ENCODE results near the gene BDNF.

The BDNF gene

DNA sequence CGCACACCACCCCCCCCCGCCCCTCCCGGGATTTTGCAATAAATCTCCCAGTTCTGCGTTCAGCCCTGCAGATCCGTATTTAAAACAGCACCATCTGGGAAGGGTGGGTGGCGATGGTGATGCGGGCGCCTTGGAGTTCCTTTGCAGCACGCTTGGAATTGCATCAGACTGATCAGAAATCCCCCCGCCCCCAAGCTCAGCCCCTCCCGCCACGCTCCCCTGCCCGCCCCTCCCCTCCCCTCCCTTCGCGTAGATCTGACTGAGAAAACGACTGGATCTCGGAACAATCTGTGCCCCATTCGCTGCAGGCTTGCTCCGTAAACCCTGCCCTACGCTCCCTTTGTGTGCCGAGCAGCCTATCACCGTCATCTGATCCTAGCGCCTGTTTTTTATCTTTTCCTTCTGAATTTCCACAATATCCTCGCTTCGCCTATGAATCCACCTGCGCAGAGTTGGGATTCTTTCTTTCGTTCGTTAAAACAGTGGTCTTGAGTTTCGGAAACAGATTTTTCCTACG lies 18.1 kb upstream of the BDNF start:
- H2BK5ac ChIP-seq (ENCODE audit: low read depth, low read length, poor library complexity, severe bottlenecking), result no peak overlapping the region
- no peak overlapping the region for H2AFZ ChIP-seq (ENCODE audit: low read depth, low read length)
- peak overlapping the region; percentile 41 for H2AK5ac ChIP-seq (ENCODE audit: low read length, severe bottlenecking)
- peak overlapping the region in 1 of 2 experiments; percentile 42 for H2BK12ac ChIP-seq (ENCODE audit: low read length in 2 of 2)
- peak overlapping the region; percentile 81 to 97 for H3K4ac ChIP-seq (ENCODE audit: low read depth in 1 of 2, low read length in 2 of 2)
- no peaks in the 10 kb centered on the region for H3K36me3 ChIP-seq (ENCODE audit: control insufficient read depth in 1 of 2, insufficient read depth in 2 of 2, low read depth in 1 of 2, low read length in 2 of 2)
- peaks cover 21% of the 10 kb centered on the region for H3K4me1 ChIP-seq (ENCODE audit: control insufficient read depth, insufficient read depth, low read depth, low read length)
- peak overlapping the region; percentile 69 to 88 for H3K4me3 ChIP-seq (ENCODE audit: insufficient read depth in 1 of 2, low read depth in 1 of 2, low read length in 2 of 2)
- H4K8ac ChIP-seq (ENCODE audit: low read length), result peak overlapping the region; percentile 98
- no peak overlapping the region for H4K91ac ChIP-seq (ENCODE audit: low read length)
- peak; percentile 95 for DNase-seq
- peaks cover 18 to 37% of the 10 kb centered on the region in 2 experiments for H3K27me3 ChIP-seq (ENCODE audit: control insufficient read depth in 1 of 2, insufficient read depth in 1 of 2, low read length in 2 of 2)
- H3K23ac ChIP-seq (ENCODE audit: low read length in 2 of 2), result no peak overlapping the region
- H3K14ac ChIP-seq (ENCODE audit: low read length in 2 of 2), result peak overlapping the region in 1 of 2 experiments; percentile 90
- H2BK120ac ChIP-seq (ENCODE audit: low read depth, low read length), result peak overlapping the region; percentile 97
- H2BK15ac ChIP-seq (ENCODE audit: low read depth, poor library complexity, severe bottlenecking), result no peak overlapping the region
- peak overlapping the region; percentile 91 for H3K9ac ChIP-seq (ENCODE audit: low read length)
- no peaks in the 10 kb centered on the region for H3K79me1 ChIP-seq (replicated peaks; ENCODE audit: low read length, poor library complexity, severe bottlenecking)
- no peaks in the 10 kb centered on the region for H3K9me3 ChIP-seq (ENCODE audit: control insufficient read depth, low read length)
- WGBS, result under 1% methylated on average over 23 of the region's 30 CpGs
- H3K27ac ChIP-seq (ENCODE audit: low read length, poor library complexity, severe bottlenecking), result peak overlapping the region; percentile 87
- H3K4me2 ChIP-seq (ENCODE audit: low read length, poor library complexity, severe bottlenecking), result peak overlapping the region; percentile 100
- peak overlapping the region; percentile 96 to 98 for H3K18ac ChIP-seq (ENCODE audit: low read depth in 1 of 2, low read length in 2 of 2)

- peak overlapping the region; percentile 62 to 78 for H3K4ac ChIP-seq (ENCODE audit: low read depth in 1 of 2, low read length in 2 of 2)
Measured at GRCh38 chr11:27717801-27718229, 17.6 kb upstream of the BDNF start.

DNA sequence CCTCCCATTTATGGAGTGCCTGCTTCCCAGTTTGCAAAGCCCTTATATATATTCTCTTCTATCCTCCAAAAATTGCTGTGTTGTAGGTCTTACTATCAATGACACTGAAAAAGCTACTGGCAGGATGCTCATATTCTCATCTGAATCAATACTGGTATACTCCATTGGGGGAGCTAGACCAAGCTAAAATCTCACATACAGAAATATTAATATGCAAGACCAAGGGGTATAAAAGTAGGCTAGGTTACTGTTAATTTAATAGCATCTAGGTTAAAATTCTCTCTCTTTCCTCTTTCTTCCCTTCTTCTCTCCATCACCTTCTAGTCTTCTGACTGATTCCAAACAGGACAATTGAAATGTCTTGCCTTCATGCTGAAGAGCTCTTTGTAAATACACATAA lies 17.1 kb upstream of the BDNF start:
- H2AFZ ChIP-seq (ENCODE audit: low read depth, low read length), result no peak overlapping the region
- H2BK5ac ChIP-seq (ENCODE audit: low read depth, low read length, poor library complexity, severe bottlenecking), result no peak overlapping the region
- peak overlapping the region in 1 of 2 experiments; percentile 62 for H3K4ac ChIP-seq (ENCODE audit: low read depth in 1 of 2, low read length in 2 of 2)
- H3K9me3 ChIP-seq (ENCODE audit: control insufficient read depth, low read length), result no peaks in the 10 kb centered on the region
- peak; percentile 58 for DNase-seq
- no peak overlapping the region for H4K91ac ChIP-seq (ENCODE audit: low read length)
- no peak overlapping the region for H3K14ac ChIP-seq (ENCODE audit: low read length in 2 of 2)
- H3K4me3 ChIP-seq (ENCODE audit: insufficient read depth in 1 of 2, low read depth in 1 of 2, low read length in 2 of 2), result peak overlapping the region in 1 of 2 experiments; percentile 88
- no peak overlapping the region for H4K8ac ChIP-seq (ENCODE audit: low read length)
- no peak overlapping the region for H3K27ac ChIP-seq (ENCODE audit: low read length, poor library complexity, severe bottlenecking)
- peaks cover 15 to 30% of the 10 kb centered on the region in 2 experiments for H3K27me3 ChIP-seq (ENCODE audit: control insufficient read depth in 1 of 2, insufficient read depth in 1 of 2, low read length in 2 of 2)
- H3K4me1 ChIP-seq (ENCODE audit: control insufficient read depth, insufficient read depth, low read depth, low read length), result peaks cover 16% of the 10 kb centered on the region
- no peak overlapping the region for H2AK5ac ChIP-seq (ENCODE audit: low read length, severe bottlenecking)
- H3K4me2 ChIP-seq (ENCODE audit: low read length, poor library complexity, severe bottlenecking), result no peak overlapping the region
- peak overlapping the region; percentile 84 for H3K9ac ChIP-seq (ENCODE audit: low read length)
- no peak overlapping the region for H2BK120ac ChIP-seq (ENCODE audit: low read depth, low read length)
- H3K23ac ChIP-seq (ENCODE audit: low read length in 2 of 2), result no peak overlapping the region
- peak overlapping the region in 1 of 2 experiments; percentile 92 for H2BK12ac ChIP-seq (ENCODE audit: low read length in 2 of 2)
- peak overlapping the region in 1 of 2 experiments; percentile 26 for H3K18ac ChIP-seq (ENCODE audit: low read depth in 1 of 2, low read length in 2 of 2)
- H2BK15ac ChIP-seq (ENCODE audit: low read depth, poor library complexity, severe bottlenecking), result no peak overlapping the region
- H3K36me3 ChIP-seq (ENCODE audit: control insufficient read depth in 1 of 2, insufficient read depth in 2 of 2, low read depth in 1 of 2, low read length in 2 of 2), result no peaks in the 10 kb centered on the region
- H3K79me1 ChIP-seq (replicated peaks; ENCODE audit: low read length, poor library complexity, severe bottlenecking), result no peaks in the 10 kb centered on the region

More at GRCh38 chr11:27717801-27718229, 17.6 kb upstream of the BDNF start:
- Histone ChIP-seq H4K8ac (ENCODE audit: low read length) (peak overlapping the region; percentile 45), H3K79me1 (replicated peaks; ENCODE audit: low read length, poor library complexity, severe bottlenecking) (no peaks in the 10 kb centered on the region), H2BK15ac (ENCODE audit: low read depth, poor library complexity, severe bottlenecking) (no peak overlapping the region), H3K4me3 (ENCODE audit: insufficient read depth in 1 of 2, low read depth in 1 of 2, low read length in 2 of 2) (peak overlapping the region in 1 of 2 experiments; percentile 88), H3K27me3 (ENCODE audit: control insufficient read depth in 1 of 2, insufficient read depth in 1 of 2, low read length in 2 of 2) (peaks cover 15 to 31% of the 10 kb centered on the region in 2 experiments), H3K18ac (ENCODE audit: low read depth in 1 of 2, low read length in 2 of 2) (peak overlapping the region; percentile 26 to 50), H3K9me3 (ENCODE audit: control insufficient read depth, low read length) (no peaks in the 10 kb centered on the region), H2AK5ac (ENCODE audit: low read length, severe bottlenecking) (no peak overlapping the region), H3K4me1 (ENCODE audit: control insufficient read depth, insufficient read depth, low read depth, low read length) (peaks cover 18% of the 10 kb centered on the region), H2BK5ac (ENCODE audit: low read depth, low read length, poor library complexity, severe bottlenecking) (no peak overlapping the region), H3K14ac (ENCODE audit: low read length in 2 of 2) (no peak overlapping the region), H4K91ac (ENCODE audit: low read length) (no peak overlapping the region), H2BK12ac (ENCODE audit: low read length in 2 of 2) (peak overlapping the region; percentile 57 to 92), H3K27ac (ENCODE audit: low read length, poor library complexity, severe bottlenecking) (peak overlapping the region; percentile 76), H3K4me2 (ENCODE audit: low read length, poor library complexity, severe bottlenecking) (peak overlapping the region; percentile 89), H3K9ac (ENCODE audit: low read length) (peak overlapping the region; percentile 84), H2BK120ac (ENCODE audit: low read depth, low read length) (no peak overlapping the region), H3K36me3 (ENCODE audit: control insufficient read depth in 1 of 2, insufficient read depth in 2 of 2, low read depth in 1 of 2, low read length in 2 of 2) (no peaks in the 10 kb centered on the region), H3K23ac (ENCODE audit: low read length in 2 of 2) (no peak overlapping the region), H2AFZ (ENCODE audit: low read depth, low read length) (no peak overlapping the region)
- DNase-seq, result peak; percentile 66
- WGBS, result 3% methylated on average over 5 of the region's 8 CpGs

DNA sequence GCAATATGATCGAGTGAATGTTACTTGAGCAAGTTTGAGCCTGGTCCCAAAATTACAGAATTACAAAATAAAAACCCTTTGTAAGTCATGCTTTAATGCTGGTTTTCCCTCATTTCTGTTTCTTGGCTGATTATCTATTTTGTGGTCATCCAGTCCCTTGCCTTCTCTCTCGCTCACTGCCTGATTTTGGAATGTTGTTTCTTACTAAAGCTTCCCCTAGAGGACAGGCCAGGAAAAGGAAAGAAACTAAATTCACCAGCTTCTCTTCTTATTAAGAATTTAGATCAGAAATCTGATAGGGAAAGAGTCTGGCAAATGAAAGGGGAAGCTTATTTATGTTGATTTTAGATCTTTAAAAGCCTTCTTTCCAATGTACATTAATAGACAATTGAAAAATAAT lies 16.6 kb upstream of the BDNF start:
- Histone ChIP-seq H3K27me3 (ENCODE audit: control insufficient read depth in 1 of 2, insufficient read depth in 1 of 2, low read length in 2 of 2) (peaks cover 15 to 25% of the 10 kb centered on the region in 2 experiments), H4K91ac (ENCODE audit: low read length) (no peak overlapping the region), H2BK12ac (ENCODE audit: low read length in 2 of 2) (no peak overlapping the region), H4K8ac (ENCODE audit: low read length) (no peak overlapping the region), H2AFZ (ENCODE audit: low read depth, low read length) (no peak overlapping the region), H3K9me3 (ENCODE audit: control insufficient read depth, low read length) (no peaks in the 10 kb centered on the region), H3K27ac (ENCODE audit: low read length, poor library complexity, severe bottlenecking) (no peak overlapping the region), H3K4ac (ENCODE audit: low read depth in 1 of 2, low read length in 2 of 2) (no peak overlapping the region), H2BK120ac (ENCODE audit: low read depth, low read length) (no peak overlapping the region), H3K4me3 (ENCODE audit: insufficient read depth in 1 of 2, low read depth in 1 of 2, low read length in 2 of 2) (no peak overlapping the region), H2BK5ac (ENCODE audit: low read depth, low read length, poor library complexity, severe bottlenecking) (no peak overlapping the region), H3K14ac (ENCODE audit: low read length in 2 of 2) (no peak overlapping the region), H3K9ac (ENCODE audit: low read length) (no peak overlapping the region), H3K36me3 (ENCODE audit: control insufficient read depth in 1 of 2, insufficient read depth in 2 of 2, low read depth in 1 of 2, low read length in 2 of 2) (no peaks in the 10 kb centered on the region), H2AK5ac (ENCODE audit: low read length, severe bottlenecking) (no peak overlapping the region), H2BK15ac (ENCODE audit: low read depth, poor library complexity, severe bottlenecking) (no peak overlapping the region), H3K4me2 (ENCODE audit: low read length, poor library complexity, severe bottlenecking) (no peak overlapping the region), H3K4me1 (ENCODE audit: control insufficient read depth, insufficient read depth, low read depth, low read length) (peaks cover 11% of the 10 kb centered on the region), H3K18ac (ENCODE audit: low read depth in 1 of 2, low read length in 2 of 2) (no peak overlapping the region), H3K23ac (ENCODE audit: low read length in 2 of 2) (no peak overlapping the region), H3K79me1 (replicated peaks; ENCODE audit: low read length, poor library complexity, severe bottlenecking) (no peaks in the 10 kb centered on the region)
- WGBS, result 64% methylated on average over 2 of the region's 2 CpGs
- peak; percentile 69 for DNase-seq

Data from mesenchymal stem cell (in vitro differentiated cells and primary cell).